Daoy (cell line): Measurements from ENCODE around the gene RIMS4. TPM values are rescaled to one million over a fixed set of nuclear protein-coding genes. Genes with fewer than 3 reads are reported as not detected.

Experiments used
- DNase-seq: peaks from one replicate; pipeline ENCODE4 v3.0.0-alpha.2; 2015; ENCODE audit warnings: low read depth
- total RNA-seq: library from RNA; depleted of rRNA; stranded (reverse); fragments of >200 nt; shearing (Covaris generic); gene quantifications from 2 replicates; pipeline ENCODE4 v1.2.3, GENCODE V29; 2014

RIMS4 gene
- total RNA-seq, 1 experiment from 2014 or later = 2.0 TPM

- no peak for DNase-seq
These were observed 67.9 kb downstream of the RIMS4 start for GRCh38 chr20:44742304-44743079.

GRCh38 chr20:44739942-44740341 lies 70.4 kb downstream of the RIMS4 start:
- DNase-seq = no peak

GRCh38 chr20:44738813-44739477 lies 71.4 kb downstream of the RIMS4 start:
- peak; percentile 77 for DNase-seq

GRCh38 chr20:44737116-44737515 lies 73.2 kb downstream of the RIMS4 start:
- DNase-seq = no peak

GRCh38 chr20:44736170-44737021 lies 74.0 kb downstream of the RIMS4 start:
- peak; percentile 49 for DNase-seq

- DNase-seq = no peak
These were observed 74.6 kb downstream of the RIMS4 start for GRCh38 chr20:44735816-44736169.

- DNase-seq = peak; percentile 35
These were observed 75.4 kb downstream of the RIMS4 start for GRCh38 chr20:44734938-44735337.

GRCh38 chr20:44733341-44734069 lies 76.8 kb downstream of the RIMS4 start:
- peak; percentile 78 for DNase-seq

GRCh38 chr20:44732327-44732726 lies 78.0 kb downstream of the RIMS4 start:
- no peak for DNase-seq

GRCh38 chr20:44731657-44732056 lies 78.7 kb downstream of the RIMS4 start:
- no peak for DNase-seq

GRCh38 chr20:44730441-44730840 lies 79.9 kb downstream of the RIMS4 start:
- peak; percentile 83 for DNase-seq

GRCh38 chr20:44728801-44729443 lies 81.4 kb downstream of the RIMS4 start:
- peak; percentile 94 for DNase-seq

- DNase-seq = no peak
These were observed 82.7 kb downstream of the RIMS4 start for GRCh38 chr20:44727651-44728050.

- no peak for DNase-seq
These were observed 83.3 kb downstream of the RIMS4 start for GRCh38 chr20:44727039-44727438.

- no peak for DNase-seq
These were observed 84.5 kb downstream of the RIMS4 start for GRCh38 chr20:44725837-44726236.

- no peak for DNase-seq
These were observed 85.8 kb downstream of the RIMS4 start for GRCh38 chr20:44724423-44725091.

- DNase-seq = no peak
These were observed 86.5 kb downstream of the RIMS4 start for GRCh38 chr20:44723798-44724362.

GRCh38 chr20:44723391-44723790 lies 87.0 kb downstream of the RIMS4 start:
- DNase-seq = no peak

- no peak for DNase-seq
These were observed 87.4 kb downstream of the RIMS4 start for GRCh38 chr20:44722990-44723389.

GRCh38 chr20:44721785-44722054 lies 88.6 kb downstream of the RIMS4 start:
- no peak for DNase-seq
